HL-60 (cell line): Measurements from ENCODE around the gene CAST.

Source experiments
- CTCF ChIP-seq: IDR thresholded peaks from one replicate; pipeline ENCODE4 v1.5.1; 2011; ENCODE audit warnings: low read length, control low read depth, inconsistent platforms; ENCODE audit not compliant: insufficient read depth
- GABPA ChIP-seq: IDR thresholded peaks from 2 replicates; pipeline ENCODE4 v1.6.1; 2012; ENCODE audit warnings: low read depth
- POLR2AphosphoS5 ChIP-seq: IDR thresholded peaks from 2 replicates; pipeline ENCODE4 v1.6.1; 2012; ENCODE audit warnings: low read depth
- REST ChIP-seq: IDR thresholded peaks from 2 replicates; pipeline ENCODE4 v1.6.1; 2012; ENCODE audit warnings: low read depth; ENCODE audit not compliant: insufficient replicate concordance

- TF ChIP-seq CTCF (no peak), GABPA (no peak), POLR2AphosphoS5 (no peak), REST (no peak)
Observed at GRCh38 chr5:96657068-96657467, 5.1 kb upstream of the CAST start.
